Measurements from ENCODE around the gene EHD1. TPM values are rescaled to one million over a fixed set of nuclear protein-coding genes. Genes with fewer than 3 reads are reported as not detected.

The EHD1 gene
- polyA plus RNA-seq, 3 donors: 30.3 to 212 (median 48.4) TPM

GRCh38 chr11:64803158-64803845 is 75.1 kb downstream of the EHD1 start, which contains the start of gene MAP4K2:
MAP4K2 (minus strand) TSS chr11:64803214; CDS start chr11:64803149, 65 bp downstream.
- peaks cover 13 to 52% of the 10 kb centered on the region in 2 donors for H3K36me3 ChIP-seq (replicated peaks in 1 of 2; ENCODE audit: control insufficient read depth in 1 of 2, insufficient read depth in 2 of 2, low read length in 2 of 2)
- peaks cover 49% of the 10 kb centered on the region for H3K4me1 Mint-ChIP-seq
- H3K27ac ChIP-seq (ENCODE audit: low read depth in 1 of 2, low read length in 2 of 2): peak within 1 kb of the TSS; percentile 80 to 84
- peak within 1 kb of the TSS; percentile 92 to 98 (median 95) for H3K27ac Mint-ChIP-seq
- H3K9me3 Mint-ChIP-seq: no peaks in the 10 kb centered on the region
- intact Hi-C loops (cut with micrococcal nuclease): no loop called here
- H3K27me3 Mint-ChIP-seq (ENCODE audit: low read depth in 3 of 3): peaks cover 0 to 3% (median under 1%) of the 10 kb centered on the region in 3 donors
- H3K4me2 ChIP-seq (replicated peaks; ENCODE audit: extremely low read depth, low read length, poor library complexity, severe bottlenecking): peak within 1 kb of the TSS; percentile 86
- peaks cover 29 to 42% of the 10 kb centered on the region in 2 donors for H3K4me1 ChIP-seq (ENCODE audit: control insufficient read depth in 1 of 2, insufficient read depth in 2 of 2, low read length in 2 of 2)
- H3K27me3 ChIP-seq (ENCODE audit: control insufficient read depth in 2 of 2, insufficient read depth in 2 of 2, low read length in 2 of 2): no peaks in the 10 kb centered on the region
- H3K79me2 ChIP-seq (ENCODE audit: insufficient read depth, low read length): peaks cover 6% of the 10 kb centered on the region
- peak within 1 kb of the TSS; percentile 78 for H2AFZ ChIP-seq (ENCODE audit: insufficient read depth, low read depth, low read length, poor library complexity, severe bottlenecking)
- H3K9me3 ChIP-seq (replicated peaks in 1 of 2; ENCODE audit: control insufficient read depth in 1 of 2, insufficient read depth in 1 of 2, low read length in 2 of 2): no peaks in the 10 kb centered on the region
- no peaks in the 10 kb centered on the region for H4K20me1 ChIP-seq (ENCODE audit: insufficient read depth, low read length)
- TF ChIP-seq CTCF (IDR thresholded peaks at IDR 0.05): no peak
- WGBS (ENCODE audit: insufficient coverage): 0% methylated on average over 37 of the region's 58 CpGs
- DNase-seq: peak; percentile 58 to 81 (median 79)
- H3K4me3 ChIP-seq (replicated peaks in 1 of 3; ENCODE audit: low read depth in 2 of 3, low read length in 3 of 3): peak within 1 kb of the TSS; percentile 78 to 94 (median 82)
- peak within 1 kb of the TSS; percentile 43 for H3K9ac ChIP-seq (ENCODE audit: insufficient read depth, low read length, poor library complexity, severe bottlenecking)
- peak within 1 kb of the TSS; percentile 87 for H3K4me3 Mint-ChIP-seq
- H3K36me3 Mint-ChIP-seq: peaks cover 31 to 43% of the 10 kb centered on the region in 2 donors

- Mint-ChIP-seq H3K27me3 (ENCODE audit: low read depth in 3 of 3) (peaks cover 0 to 3% (median 0%) of the 10 kb centered on the region in 3 donors), H3K4me1 (peaks cover 46% of the 10 kb centered on the region), H3K4me3 (peak overlapping the region; percentile 76 to 82), H3K9me3 (peaks cover 0 to 3% (median 0%) of the 10 kb centered on the region in 7 donors), H3K36me3 (peaks cover 28 to 43% of the 10 kb centered on the region in 2 donors), H3K27ac (peak overlapping the region in 3 of 7 donors; percentile 9 to 78 (median 46))
- peak overlapping the region in 1 of 2 donors; percentile 25 for H3K27ac ChIP-seq (ENCODE audit: low read depth in 1 of 2, low read length in 2 of 2)
- TF ChIP-seq CTCF (IDR thresholded peaks at IDR 0.05): no peak
- H3K4me1 ChIP-seq (ENCODE audit: control insufficient read depth in 1 of 2, insufficient read depth in 2 of 2, low read length in 2 of 2): peaks cover 29 to 42% of the 10 kb centered on the region in 2 donors
- H3K79me2 ChIP-seq (ENCODE audit: insufficient read depth, low read length): peaks cover 6% of the 10 kb centered on the region
- peak in 1 of 3 donors; percentile 12 for DNase-seq
- H4K20me1 ChIP-seq (ENCODE audit: insufficient read depth, low read length): no peaks in the 10 kb centered on the region
- H3K4me2 ChIP-seq (replicated peaks; ENCODE audit: extremely low read depth, low read length, poor library complexity, severe bottlenecking): peak overlapping the region; percentile 86
- 2% methylated on average over 52 of the region's 54 CpGs for WGBS (ENCODE audit: insufficient coverage)
- H2AFZ ChIP-seq (ENCODE audit: insufficient read depth, low read depth, low read length, poor library complexity, severe bottlenecking): peak overlapping the region; percentile 62
- no peaks in the 10 kb centered on the region for H3K9me3 ChIP-seq (replicated peaks in 1 of 2; ENCODE audit: control insufficient read depth in 1 of 2, insufficient read depth in 1 of 2, low read length in 2 of 2)
- intact Hi-C loops (cut with micrococcal nuclease): no loop called here
- H3K36me3 ChIP-seq (replicated peaks in 1 of 2; ENCODE audit: control insufficient read depth in 1 of 2, insufficient read depth in 2 of 2, low read length in 2 of 2): peaks cover 13 to 48% of the 10 kb centered on the region in 2 donors
- H3K27me3 ChIP-seq (ENCODE audit: control insufficient read depth in 2 of 2, insufficient read depth in 2 of 2, low read length in 2 of 2): no peaks in the 10 kb centered on the region
- peak overlapping the region; percentile 48 to 94 (median 65) for H3K4me3 ChIP-seq (replicated peaks in 1 of 3; ENCODE audit: low read depth in 2 of 3, low read length in 3 of 3)
- peak overlapping the region; percentile 43 for H3K9ac ChIP-seq (ENCODE audit: insufficient read depth, low read length, poor library complexity, severe bottlenecking)
Measured at GRCh38 chr11:64802370-64803157, 75.9 kb downstream of the EHD1 start.

Data from CD14-positive monocyte (primary cell).